ENCODE measurements around the gene DYNC1I1.
"Not testable (repeated sequence)": the region's sequence is repeated elsewhere in the genome, so short reads cannot be mapped to it uniquely, and the experiment has no call there.

DYNC1I1 gene

DNA sequence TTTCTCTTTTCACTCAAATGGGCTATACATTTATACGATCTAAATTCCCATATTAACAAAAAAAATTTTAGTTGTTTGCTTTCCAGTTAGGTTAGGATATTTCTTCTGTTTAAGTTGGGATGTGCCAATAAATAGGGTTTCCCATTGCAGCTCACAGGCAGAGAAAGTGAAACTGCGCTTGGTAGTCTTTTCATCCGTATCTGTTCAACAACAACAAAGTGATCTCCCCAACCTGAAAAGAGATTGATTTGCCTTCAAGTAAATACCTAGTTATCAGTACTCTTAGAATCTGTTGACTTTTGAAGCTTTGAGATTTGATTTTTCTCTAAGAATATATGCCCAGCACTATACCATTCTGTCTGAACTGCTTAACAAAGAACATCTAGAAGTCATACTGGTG lies 143.4 kb downstream of the DYNC1I1 start:
- ATAC-seq, result no peak

DNA sequence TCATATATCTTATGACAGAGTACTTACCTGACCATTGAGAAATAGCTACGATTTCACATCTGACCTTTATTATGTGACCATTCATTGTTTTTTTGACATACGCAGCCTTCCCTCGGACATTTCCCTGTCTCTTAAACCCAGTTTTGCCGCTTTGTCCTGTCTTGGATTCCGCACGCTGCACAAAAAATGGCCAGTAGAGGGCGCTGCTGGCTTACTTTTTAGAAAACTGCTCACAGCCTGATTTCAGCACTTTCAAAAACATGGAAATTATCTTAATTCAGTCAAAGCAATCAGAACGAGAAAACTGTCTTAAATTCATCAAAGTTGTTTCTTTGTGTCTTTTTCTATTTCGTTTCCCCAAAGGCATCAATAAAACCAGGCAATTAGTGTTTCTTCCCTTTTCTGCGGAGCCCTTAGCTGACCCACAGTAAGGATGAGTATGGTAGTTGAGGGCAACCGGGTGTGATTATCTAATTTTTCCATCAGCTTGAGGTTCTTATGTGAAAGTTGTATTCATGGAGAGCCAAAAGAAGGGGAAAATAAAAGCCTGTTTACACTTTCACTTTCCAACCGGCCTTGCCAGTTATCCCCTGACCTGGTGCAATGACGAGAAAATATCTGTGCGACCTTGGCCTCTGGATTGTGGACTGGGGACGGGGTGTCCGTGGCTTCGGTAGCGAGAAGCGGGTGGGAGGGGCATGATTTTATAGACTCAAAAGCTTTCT lies 144.4 kb downstream of the DYNC1I1 start:
- ATAC-seq, result no peak

DNA sequence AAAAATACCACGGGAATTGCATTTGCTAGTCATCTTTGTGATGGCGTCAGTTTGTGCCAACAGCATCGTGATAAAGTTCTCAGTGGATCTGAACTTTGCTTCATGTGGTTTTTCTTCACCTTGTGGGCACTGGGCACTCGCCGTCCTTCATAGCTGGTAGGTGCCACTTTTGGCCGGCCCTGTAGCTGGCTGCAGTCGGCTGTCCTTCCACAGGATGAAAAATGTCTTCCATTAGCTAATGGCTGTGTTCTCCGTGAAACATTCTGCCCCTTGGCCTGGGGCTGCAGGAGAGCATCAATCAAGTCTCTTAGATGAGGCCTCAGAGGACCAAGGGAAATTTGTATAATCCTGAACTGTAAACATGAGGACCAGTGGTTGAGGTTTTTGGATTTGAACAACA lies 145.3 kb downstream of the DYNC1I1 start:
- no peak for ATAC-seq

DNA sequence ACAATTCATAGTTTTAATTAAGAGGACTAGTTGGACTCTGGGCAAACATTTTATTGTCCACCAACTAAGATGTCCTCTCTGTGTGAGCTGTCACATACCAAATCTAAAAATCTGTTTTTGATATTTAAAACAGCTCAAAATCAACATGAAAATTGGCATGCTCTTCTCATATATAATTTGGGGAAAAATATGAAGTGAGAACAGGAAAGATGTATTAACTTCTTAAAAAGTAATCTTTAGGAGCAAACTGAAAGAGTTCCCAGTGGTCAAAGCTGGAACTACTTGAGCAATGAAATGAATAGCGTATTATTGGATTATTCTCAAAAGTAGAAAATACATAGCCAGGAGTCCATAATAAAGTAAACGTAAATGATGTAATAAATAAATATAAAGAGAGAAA lies 147.2 kb downstream of the DYNC1I1 start:
- ATAC-seq, result no peak

DNA sequence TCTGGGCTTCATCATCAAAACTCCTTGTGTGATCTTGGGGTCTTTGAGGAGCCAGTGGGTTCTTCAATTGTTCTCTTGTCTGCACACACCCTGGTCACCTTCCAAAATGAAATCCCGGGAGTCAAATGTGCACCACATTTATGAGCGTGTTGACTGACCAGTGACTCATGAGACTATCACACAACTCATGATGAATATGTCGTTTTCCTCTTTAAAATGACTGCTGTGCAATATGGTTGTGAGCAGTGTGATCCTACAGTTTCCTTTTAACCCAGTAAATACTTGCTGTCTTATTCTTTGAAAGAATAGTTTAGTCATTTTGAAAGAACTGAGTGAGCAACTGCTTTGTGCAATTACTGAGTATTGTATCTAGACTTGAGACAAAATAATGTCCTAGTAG lies 149.2 kb downstream of the DYNC1I1 start:
- ATAC-seq, result no peak

DNA sequence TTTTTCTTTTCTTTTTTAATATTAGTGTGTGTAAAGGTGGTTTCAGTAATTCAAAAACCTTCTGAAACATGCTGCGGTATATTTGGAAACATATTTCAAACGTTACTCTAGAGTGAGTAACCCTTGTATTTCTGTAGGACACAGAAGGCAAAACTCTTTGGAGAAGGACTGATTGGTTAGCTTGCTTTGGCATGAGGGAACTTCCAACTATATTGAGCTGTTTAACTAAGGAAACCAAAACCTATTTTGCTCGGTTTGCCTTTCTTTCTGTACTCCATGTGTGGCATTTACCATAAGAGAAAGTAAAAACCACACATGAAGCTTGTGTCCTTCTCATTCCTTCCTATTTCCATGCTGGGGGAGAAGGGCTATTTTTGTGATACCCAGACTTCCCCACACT lies 149.8 kb downstream of the DYNC1I1 start:
- no peak for ATAC-seq

DNA sequence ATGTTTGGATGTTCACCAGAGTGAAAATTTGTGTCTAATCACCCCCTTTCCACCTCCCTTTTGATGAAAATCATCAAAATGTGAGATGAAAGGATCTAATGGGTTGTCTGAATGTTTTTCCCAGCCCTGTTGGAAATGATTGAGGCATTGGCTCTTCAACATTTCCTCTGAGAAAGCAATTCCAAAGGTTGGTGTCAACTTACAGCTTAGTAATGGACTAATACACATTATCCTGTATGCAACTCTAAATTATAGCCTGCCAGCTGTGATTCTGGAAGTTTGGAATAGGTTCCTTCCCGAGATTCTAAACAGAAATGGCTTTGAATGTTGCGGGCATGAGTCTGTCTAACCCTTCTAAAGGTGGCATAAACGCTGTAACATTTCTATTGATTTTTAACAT lies 152.9 kb downstream of the DYNC1I1 start:
- ATAC-seq, result no peak

DNA sequence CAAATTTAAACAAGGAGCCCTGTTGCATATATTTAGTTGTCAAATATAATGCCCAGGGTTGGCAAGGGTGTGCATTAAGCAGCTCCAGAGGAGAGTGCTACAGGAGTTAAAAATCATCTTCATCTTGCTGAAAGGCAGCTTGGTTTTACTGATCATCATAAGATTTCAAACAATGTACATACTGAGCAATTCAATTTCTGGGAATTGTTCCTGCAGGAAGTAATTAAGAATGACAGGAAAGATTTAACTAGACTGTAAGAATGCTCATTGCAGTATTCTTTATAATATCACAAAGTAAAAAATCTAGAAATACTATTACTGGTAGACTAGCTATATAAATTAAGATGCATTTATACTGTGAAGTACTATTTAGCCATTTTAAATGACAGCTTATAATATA lies 153.6 kb downstream of the DYNC1I1 start:
- ATAC-seq, result no peak

DNA sequence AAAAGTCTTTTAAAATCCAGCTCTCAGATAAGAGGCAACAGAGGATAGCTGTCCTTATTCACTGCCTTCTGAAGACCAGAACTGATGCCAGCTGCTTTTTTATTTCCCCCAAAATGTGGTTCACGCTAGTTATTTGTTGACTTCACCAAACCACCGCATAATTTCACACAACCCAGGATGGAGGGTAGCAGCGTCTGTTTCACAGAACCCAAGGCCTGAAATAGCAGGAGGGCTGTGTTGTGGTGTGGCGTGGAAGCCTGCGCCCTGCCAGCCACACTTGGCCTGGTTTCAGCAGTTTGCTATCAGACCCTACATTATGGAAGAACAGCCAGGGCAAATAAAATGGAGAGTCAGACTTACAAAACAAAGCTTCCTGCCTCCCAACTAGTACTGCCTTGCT lies 155.4 kb downstream of the DYNC1I1 start:
- no peak for ATAC-seq

DNA sequence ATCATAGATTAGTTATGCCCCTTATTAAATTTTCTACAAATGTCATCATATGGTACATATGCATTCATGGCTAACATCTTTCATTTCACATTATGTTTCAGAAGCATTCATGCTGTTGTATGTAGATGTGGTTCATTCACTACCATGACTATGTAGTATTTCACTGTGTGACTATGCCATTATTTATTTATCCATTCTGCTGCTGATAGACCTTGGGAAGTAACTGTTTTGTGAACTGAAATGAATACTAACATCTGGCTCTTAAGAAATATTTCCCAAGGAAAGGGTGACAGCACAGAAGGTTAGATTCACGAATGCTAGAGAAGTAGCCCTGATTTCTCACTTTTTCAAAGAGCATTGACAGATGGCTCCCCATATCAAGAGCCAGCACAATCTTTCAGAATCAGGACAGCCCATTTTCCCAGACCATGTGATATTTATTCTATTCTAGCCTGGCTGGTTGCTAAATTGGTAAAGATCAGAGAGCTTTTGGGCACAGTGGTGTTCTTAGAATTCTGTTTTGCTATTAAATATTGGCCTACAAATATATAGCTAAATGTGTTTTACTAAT lies 157.4 kb downstream of the DYNC1I1 start:
- ATAC-seq, result no peak

DNA sequence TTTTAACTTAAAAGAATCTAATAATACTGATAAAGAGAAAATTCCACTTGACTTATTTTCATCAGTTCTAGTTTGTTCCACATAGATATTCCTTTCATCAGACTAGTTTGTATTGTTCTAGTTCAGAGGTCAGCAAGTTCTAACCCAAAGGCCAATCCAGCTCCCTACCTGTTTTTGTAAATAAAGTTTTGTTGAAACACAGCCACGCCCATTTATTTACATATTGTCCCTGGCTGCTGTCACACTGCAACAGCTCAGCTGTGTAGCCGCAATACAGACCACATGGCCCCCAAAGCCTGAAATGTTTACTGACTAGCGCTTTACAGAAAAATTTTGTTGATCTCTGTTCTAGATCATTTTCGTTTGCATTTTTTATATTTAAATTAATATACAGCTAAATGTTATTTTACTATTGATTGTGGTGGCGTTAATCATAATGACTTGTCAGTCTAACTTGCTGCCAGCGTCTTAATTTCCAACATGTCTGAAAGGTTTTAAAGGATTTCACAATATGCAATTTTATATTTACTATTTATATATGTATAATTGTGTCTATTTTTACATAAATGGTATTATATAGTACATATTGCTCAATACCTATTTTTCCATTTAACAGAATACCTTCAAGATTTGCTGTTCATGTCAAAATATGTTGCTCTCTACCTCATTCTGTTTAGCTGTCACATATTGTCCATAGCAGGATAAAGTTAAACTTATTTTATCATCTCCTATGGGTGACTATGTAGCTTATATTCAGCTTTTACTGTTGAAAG lies 159.3 kb downstream of the DYNC1I1 start:
- ATAC-seq, result no peak

DNA sequence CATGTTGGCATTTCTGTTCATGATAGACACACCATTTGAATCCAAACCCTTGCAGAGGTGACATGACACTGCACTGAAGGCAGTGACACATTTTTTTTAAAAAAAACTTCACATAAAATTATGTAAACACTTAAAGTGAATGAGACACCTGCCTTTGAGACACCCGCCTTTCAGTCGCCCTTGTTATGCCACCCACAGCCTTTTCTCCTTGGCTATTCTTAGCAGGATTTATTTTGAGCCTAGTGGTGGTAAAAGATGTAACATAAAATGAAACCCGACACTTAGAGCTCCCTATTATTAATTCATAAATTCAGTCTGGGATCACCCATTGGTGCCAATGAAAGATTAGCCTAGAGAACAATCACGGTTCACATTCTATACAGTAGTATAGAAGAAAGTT lies 161.3 kb downstream of the DYNC1I1 start:
- ATAC-seq, result no peak

DNA sequence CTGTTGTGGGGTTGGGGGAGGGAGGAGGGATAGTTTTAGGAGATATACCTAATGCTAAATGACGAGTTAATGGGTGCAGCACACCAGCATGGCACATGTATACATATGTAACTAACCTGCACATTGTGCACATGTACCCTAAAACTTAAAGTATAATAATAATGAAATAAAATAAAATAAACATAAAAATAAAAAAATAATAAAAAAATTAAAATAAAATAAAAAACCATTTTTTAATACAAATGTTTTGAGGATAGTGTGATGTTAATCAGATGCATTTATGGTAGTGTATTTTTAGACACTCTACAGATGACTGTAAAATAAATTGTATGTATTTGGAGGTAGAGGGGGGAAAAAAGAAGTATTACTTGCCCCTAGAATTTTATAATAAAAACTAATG lies 172.5 kb downstream of the DYNC1I1 start:
- not testable (repeated sequence) for ATAC-seq

DNA sequence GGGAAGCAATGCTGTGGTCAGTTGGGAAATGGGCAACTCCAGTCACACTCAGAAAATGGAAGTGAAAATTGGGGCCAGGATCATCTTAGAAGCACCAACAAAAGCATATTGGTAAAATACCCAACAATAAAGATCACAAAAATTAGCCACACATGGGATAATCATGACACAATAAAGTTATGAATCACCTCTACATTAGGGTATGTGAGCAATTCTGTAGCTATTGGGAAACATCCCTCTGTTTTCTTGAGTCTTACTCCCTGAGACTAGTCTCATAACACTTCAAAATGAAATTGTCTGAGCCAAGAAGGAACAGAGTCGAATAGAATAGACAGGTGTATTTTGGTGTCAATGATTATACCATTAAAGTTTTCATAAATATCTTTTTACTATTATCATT lies 178.3 kb downstream of the DYNC1I1 start:
- no peak for ATAC-seq

DNA sequence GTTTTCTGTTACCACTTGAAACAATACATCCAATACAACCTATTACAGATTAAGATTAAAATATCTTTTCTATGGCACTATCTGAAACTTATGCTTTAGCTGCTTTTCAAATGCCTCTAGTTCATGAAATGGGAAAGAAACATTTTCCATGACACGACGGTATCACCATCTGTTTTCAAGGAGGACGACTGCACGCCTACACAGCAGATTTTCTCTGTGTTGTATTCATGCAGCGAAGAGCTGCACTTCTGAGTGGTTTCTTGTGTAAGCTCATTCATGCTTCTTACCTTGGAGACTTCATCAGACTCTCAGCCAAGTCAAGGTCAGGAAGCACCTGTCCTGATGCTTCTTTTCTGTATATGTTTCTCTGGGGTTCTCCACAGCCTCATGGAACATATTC lies 179.2 kb downstream of the DYNC1I1 start:
- no peak for ATAC-seq

DNA sequence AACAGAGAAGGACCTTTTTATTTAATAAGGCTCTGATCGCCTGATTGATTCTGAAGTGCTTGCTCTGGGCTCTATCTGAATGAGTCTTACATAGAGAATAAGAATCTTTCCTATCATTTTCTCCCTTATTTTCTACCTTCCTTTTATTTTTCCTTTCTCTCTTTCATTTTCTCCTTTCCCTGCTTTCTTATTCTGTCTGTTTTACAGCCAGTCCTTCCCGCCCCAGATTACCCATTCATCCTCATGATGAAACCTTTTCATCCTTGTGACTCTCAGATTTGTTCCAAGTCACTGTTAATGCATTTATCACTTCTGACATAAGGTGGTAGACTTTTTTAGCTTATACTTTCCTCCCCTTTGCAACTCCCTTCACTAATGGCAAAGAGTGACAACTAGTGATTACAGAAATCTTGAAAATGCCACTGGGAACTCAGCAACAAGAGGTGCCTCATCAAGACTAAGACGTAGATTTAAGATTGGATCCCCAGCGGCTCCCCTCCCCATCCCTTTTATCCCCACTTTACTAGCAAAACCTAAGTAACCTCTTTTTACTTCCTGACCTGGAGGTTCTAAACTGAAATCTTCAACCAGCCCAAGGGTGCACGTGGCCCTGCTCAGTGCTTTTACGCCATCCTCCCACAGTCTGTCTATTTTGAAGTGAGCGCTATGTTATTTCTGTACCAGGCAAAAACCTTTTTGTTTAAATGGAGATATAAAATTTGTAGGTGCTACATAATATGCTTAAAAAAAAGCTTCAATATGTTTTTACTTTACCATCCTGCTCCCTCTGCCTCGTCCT lies 179.8 kb downstream of the DYNC1I1 start:
- ATAC-seq, result no peak

DNA sequence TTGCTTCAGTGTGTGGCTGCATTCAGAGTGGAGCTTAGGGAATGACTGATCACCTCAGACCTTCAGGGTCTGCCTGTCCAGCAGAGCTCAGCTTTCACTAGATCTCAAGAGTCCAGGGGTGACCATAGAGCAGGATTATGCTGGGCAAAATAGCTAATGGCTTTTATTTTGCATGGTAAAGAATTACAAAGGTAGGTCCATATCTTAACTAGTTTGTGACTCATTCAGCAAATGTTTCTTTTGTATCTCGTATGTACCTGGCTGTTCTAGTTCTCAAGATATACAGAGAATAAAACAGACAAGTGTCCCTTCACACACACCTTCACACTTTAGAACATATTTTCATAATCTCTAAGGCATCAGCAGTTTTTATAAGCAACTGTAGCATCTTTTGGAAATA lies 180.5 kb downstream of the DYNC1I1 start:
- no peak for ATAC-seq

DNA sequence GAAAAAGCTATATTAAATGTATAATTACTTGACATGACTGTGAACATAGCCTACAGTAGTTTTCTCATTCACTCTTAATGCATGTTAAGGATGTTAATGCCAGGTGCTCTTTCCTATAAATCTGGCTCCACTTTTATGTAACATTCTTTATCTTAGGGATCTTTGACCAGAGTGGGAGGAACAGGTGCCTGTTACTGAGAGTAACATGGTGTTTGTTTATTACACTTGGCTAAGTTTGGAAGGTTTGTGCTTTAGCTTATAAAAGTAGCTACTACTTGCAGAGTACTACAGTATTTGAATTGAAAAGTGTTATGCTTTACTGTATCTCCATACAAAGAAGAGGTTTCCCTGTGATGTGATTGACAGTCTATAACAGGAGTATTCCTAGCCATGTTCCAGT lies 183.4 kb downstream of the DYNC1I1 start:
- no peak for ATAC-seq

DNA sequence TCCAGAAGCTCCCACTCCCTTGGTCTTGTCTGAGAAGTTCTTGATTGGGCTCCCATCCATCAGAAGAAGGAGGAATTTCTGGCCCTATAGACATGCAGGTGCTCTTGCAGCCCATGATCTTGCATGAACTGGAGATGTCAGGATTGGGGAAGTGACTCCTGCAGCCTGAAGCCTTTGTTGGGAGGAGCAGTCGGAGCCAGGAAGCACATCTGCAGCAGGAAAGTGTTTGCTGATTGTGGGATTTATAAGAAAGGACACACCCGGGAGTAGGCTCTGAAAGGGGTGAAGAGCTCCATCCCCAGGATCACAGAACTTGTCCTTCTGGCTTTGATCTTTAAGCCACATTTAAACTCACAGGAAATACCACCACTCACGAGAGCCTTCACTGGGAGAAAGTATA lies 185.2 kb downstream of the DYNC1I1 start:
- ATAC-seq, result no peak

DNA sequence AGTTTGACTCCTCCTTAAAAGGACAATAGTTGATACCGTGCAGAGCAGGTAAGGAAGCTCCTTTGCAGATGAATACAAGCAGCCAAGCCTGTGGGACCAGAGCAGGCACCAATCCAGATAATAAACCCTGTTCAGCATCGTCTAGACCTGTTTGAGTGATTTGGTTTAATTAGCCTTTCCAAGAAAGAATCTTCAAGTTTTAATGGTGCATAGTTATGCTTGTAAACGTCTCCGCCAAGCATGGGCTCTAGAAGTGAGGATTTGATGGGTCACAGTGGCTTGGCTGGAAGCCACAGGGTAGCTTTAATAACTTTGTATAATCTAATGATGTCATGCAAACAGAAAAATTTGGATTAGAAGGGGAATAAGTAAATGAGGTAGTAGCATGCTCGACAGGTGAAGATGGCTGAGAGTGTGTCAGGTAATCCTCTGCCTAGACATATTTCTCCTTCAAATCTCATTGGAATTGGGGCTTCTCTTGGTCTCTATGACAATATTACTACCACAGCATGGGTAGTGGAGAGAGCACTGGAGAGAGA lies 188.4 kb downstream of the DYNC1I1 start:
- no peak for ATAC-seq

DNA sequence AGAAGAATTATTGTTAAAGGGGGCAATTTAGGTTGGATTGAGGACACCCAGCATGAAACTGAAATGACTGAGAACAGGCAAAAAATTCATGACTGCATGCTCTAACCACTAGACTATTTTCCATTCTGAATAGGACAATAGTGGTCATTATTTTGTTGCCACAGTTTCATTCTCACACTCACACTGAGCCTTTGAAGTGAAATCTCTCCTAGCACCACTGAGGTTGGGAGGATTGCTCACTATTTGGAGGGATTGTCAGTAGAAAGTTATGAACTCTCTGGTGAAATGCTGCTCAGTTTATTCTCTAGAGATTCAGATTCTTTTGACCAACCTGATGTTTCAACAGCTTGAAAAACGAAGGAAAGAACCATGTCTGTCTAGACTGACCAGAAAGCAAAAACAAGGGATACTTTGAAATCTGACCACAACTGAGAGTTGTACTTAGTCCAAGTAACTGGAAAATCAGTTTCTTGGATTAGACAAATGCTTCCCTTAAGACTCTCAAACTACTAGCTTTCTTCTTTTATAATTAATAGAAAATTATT lies 191.2 kb downstream of the DYNC1I1 start:
- ATAC-seq, result no peak

DNA sequence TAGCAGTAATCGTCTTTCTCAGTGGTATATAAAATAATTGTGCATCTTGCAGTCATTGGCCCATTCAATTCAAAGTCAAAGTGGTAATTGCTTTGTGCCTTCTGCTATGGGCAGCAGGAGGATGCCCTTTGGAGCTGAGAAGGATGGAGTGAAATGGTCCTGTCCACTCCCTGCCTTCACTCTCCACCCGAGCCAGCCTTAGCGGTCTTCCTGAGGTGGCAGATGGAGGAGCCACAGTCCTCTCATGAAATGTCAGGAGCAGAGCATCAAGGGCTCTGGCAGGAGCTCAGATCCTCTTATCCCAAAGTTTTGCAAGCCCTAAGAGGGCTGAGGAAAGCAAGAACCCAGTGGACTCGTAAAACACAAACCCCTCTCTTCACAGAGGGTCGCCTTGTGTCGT lies 199.4 kb downstream of the DYNC1I1 start:
- no peak for ATAC-seq

DNA sequence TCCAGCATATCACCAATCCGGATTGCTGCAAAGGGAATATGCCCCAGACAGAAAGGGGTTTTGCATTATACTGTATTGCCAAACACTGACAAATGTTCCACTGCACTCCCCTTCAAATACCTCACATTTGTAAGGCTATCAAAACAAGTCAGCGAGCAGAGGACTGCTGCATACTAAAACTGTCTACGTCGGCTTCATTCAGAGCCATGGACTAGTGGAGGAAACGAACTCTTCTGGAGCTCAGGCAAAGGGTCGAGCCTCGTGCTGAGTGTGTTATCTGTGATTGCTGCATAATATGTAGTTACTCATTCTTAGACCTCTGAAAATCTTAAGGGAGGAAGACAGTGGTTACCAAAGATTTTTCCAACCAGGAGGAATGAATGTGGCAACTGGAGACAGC lies 200.2 kb downstream of the DYNC1I1 start:
- ATAC-seq, result no peak
